Measurements from ENCODE around the gene PLSCR2.
"Not testable (repeated sequence)": the region's sequence is repeated elsewhere in the genome, so short reads cannot be mapped to it uniquely, and the experiment has no call there.

Gene PLSCR2

GRCh38 chr3:146421819-146422759 is 47.3 kb downstream of the PLSCR2 start:
- no peak for DNase-seq (ENCODE audit: low read depth in 1 of 2, low spot score in 1 of 2)

- DNase-seq (ENCODE audit: low read depth in 1 of 2, low spot score in 1 of 2) = no peak
These were observed 53.0 kb downstream of the PLSCR2 start for GRCh38 chr3:146416366-146416765.

GRCh38 chr3:146414010-146414409 is 55.4 kb downstream of the PLSCR2 start:
- DNase-seq (ENCODE audit: low read depth in 1 of 2, low spot score in 1 of 2) = no peak

- not testable (repeated sequence) for DNase-seq (ENCODE audit: low read depth in 1 of 2, low spot score in 1 of 2)
These were observed 56.6 kb downstream of the PLSCR2 start for GRCh38 chr3:146412711-146413110.

GRCh38 chr3:146407956-146408355 is 61.4 kb downstream of the PLSCR2 start:
- DNase-seq (ENCODE audit: low read depth in 1 of 2, low spot score in 1 of 2) = no peak

- DNase-seq (ENCODE audit: low read depth in 1 of 2, low spot score in 1 of 2) = no peak
These were observed 64.9 kb downstream of the PLSCR2 start for GRCh38 chr3:146404436-146404835.

GRCh38 chr3:146403792-146404191 is 65.6 kb downstream of the PLSCR2 start:
- no peak for DNase-seq (ENCODE audit: low read depth in 1 of 2, low spot score in 1 of 2)

GRCh38 chr3:146396792-146397191 is 72.6 kb downstream of the PLSCR2 start:
- DNase-seq (ENCODE audit: low read depth in 1 of 2, low spot score in 1 of 2) = no peak

GRCh38 chr3:146395164-146395563 is 74.2 kb downstream of the PLSCR2 start:
- no peak for DNase-seq (ENCODE audit: low read depth in 1 of 2, low spot score in 1 of 2)

GRCh38 chr3:146390957-146391356 is 78.4 kb downstream of the PLSCR2 start:
- no peak for DNase-seq (ENCODE audit: low read depth in 1 of 2, low spot score in 1 of 2)

GRCh38 chr3:146390006-146390772 is 79.2 kb downstream of the PLSCR2 start:
- DNase-seq (ENCODE audit: low read depth in 1 of 2, low spot score in 1 of 2) = no peak

GRCh38 chr3:146387566-146387965 is 81.8 kb downstream of the PLSCR2 start:
- no peak for DNase-seq (ENCODE audit: low read depth in 1 of 2, low spot score in 1 of 2)

- no peak for DNase-seq (ENCODE audit: low read depth in 1 of 2, low spot score in 1 of 2)
These were observed 82.4 kb downstream of the PLSCR2 start for GRCh38 chr3:146386936-146387335.

- no peak for DNase-seq (ENCODE audit: low read depth in 1 of 2, low spot score in 1 of 2)
These were observed 84.6 kb downstream of the PLSCR2 start for GRCh38 chr3:146384786-146385185.
